Middle frontal gyrus (tissue), 1 donor: ENCODE data around the gene LAMA5.

ENCODE experiments used
- DNase-seq: peaks from one replicate; pipeline ENCODE4 v3.0.0-alpha.2; 2015; ENCODE audit warnings: low spot score; ENCODE audit errors: extremely low spot score

LAMA5 gene

DNA sequence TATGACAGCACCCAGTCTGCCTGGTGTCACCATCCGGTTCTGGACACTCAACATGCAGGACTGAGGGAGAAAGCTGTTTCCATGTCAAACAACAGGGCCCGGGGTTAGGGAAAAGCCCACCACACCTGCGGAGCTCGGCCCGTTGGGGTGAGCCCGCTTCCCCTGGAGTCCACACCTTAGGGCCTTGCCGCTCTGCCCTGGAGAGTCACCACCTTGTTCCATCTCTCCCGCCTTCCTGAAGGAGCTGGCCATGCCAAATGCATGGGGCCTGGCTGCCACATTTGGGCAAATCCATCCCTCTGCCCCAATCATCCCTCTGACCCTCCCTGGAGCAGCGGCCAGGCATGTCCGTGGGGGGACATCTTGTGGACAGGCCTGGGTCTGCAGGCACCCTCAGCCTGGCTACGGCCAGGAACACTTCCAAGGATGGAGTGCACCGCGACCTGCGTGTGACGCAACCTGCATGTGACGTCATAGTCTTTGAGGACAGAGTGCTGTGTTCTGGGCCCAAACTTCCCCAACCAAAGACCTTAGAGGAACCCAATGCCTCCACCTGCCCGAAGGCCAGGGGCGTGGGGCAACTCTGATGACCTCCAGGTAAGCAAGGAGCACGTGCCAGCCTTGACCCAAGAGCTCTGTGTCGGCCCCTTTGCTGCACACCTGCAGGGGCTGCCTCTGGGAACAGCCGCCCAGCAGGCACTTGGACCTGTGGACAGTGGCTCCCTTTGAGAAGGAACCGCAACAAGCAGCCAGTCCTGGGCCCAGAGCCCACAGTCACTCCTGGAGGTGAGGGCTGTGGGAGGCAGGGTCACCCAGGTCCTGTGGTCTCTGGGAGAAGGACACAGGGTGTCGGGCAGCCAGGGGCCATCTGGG is 38.2 kb upstream of the LAMA5 start:
- no peak for DNase-seq

DNA sequence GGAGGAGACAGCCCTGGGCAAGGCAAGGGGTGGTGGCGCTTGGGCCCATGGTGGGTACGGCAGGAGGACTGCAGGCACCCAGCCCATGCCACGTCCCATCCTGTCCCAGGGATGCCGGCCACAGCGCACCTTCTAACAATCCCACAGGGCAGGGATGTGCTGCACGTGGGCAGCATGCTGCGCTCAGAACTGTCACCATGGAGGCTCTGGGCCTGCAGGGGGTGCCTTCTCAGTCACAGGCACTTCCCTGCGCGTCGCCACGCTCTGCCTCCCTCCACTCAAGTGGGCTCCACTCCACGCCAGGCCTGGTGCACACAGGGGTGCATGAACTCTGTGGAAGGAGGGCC is 37.6 kb upstream of the LAMA5 start:
- DNase-seq, result no peak

- DNase-seq, result no peak
These were observed 37.1 kb upstream of the LAMA5 start for GRCh38 chr20:62404112-62404665.

GRCh38 chr20:62403331-62403730 is 36.2 kb upstream of the LAMA5 start:
- no peak for DNase-seq

DNA sequence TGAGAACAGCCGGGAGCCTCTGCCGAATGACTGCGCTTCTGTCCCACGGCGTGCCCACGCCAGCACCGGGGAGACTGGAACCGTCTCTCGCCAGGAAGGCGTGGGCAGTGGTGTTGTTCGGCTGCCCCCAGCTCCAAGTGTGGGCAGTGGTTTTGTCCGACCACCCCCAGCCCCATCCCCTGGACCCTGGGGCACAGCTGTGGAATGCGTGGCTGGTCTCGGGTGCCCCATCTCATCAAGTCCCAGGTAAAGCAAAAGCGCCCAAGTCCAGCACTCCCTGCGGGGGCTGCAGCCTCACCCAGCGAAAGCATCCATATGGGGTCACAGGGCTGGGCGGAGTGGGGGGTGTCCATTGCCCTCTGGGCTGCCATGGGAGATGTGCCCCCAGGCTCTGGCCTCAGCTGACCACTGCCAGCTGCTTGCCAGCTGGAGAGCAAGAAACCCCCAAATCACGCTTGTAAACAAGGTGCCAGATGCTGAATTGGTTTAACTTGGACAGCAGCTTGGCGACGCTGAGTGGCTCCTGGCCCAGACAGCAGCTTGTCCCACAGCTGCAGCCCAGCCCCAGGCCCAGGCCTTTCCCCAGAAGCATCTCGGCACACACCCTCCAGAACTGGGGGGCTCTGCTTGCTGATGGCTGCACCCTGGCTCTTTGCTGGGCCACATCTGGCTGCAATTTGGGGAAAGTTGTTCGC is 35.5 kb upstream of the LAMA5 start:
- DNase-seq, result no peak

DNA sequence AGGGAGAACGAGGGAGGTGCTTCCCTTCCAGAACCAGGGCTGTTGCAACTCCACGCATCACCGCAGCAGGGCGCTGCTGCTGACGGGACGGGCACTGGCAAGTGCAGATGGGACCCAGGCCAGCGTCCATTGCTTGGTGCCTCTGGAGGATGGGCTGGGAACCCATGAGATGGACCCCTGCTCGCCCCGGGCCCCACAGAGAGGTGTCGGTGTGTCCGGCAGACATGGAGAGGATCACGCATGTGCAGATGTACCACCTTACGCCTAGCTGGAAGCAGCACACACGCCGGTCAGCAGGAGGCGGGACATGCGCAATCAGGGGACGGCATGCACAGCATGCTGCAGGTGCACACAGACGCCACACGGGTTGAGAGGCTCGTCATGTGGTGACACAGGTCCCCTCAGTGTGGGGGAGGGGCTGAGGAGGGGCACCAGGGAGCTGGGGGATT is 34.2 kb upstream of the LAMA5 start:
- no peak for DNase-seq

GRCh38 chr20:62400541-62400940 is 33.4 kb upstream of the LAMA5 start:
- no peak for DNase-seq

- no peak for DNase-seq
These were observed 32.9 kb upstream of the LAMA5 start for GRCh38 chr20:62400021-62400420.

GRCh38 chr20:62398120-62398821 is 31.2 kb upstream of the LAMA5 start:
- no peak for DNase-seq

GRCh38 chr20:62396367-62397239 is 29.5 kb upstream of the LAMA5 start:
- DNase-seq, result no peak

- no peak for DNase-seq
These were observed 28.5 kb upstream of the LAMA5 start for GRCh38 chr20:62395311-62396242.

DNA sequence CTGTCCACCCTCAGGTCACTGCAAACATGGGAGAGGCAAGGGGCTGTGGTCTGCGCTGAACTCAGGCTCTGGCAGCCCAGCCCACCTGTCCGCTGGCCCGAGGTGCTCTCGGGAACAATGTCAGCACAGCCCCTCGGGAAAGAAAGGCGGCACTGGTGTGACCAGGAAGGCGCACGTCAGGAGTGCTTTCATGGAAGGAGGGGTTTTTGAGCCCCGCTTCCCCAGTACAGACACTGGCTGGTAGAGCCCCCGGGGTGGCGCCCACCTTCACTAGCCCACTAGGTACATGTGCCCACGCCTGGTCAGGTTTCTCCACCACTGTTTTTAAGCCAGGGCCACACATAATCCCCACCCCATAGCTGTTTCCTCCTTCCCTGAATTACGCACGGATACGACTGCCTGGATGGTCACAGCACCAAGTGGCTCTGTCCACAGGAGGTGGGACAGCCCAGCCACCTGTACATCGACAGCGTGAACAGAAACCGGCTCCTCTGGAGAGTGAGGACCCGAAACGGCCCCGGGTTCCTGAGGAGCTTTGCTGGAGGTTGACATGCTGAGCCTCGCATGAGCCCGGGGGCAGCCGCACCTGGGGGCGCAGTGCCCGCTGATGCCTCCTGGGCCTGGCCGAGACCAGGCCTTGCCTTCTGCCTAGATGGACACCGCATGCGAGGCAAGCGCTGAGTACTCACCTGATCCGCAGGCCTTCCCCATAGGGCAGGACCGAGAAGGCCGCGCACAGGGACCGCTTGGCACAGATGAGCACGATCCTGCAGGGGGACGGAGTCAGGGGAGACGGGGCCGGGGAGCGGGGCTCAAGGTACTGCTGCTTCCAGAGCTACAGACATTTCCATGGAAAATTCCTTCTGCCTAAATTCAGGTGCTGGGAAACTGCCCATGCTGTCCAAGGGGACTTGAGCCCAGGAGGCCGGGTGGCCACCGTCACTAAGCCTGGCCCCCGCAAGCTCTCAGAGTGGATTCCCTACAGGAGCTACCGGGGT is 27.4 kb upstream of the LAMA5 start:
- DNase-seq, result no peak

DNA sequence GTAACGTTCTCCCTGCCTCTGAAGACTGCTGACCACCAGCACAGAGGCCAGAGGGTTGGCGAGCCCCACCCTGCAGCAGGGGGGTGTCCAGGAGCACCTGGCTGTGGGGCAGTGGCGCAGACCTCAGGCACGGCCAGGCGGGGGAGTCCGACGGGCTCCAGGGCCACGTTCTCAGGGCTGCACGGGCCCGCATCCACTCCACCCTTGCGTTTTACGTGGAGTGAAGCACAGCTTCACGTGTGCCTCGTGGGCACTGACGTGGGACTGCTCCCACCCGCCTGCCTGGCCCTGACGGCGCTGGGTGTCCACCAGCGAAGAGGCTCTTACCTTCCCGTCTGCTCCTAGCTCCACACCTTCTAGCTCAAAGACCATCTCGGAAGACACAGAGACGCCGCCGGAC is 26.7 kb upstream of the LAMA5 start:
- no peak for DNase-seq

GRCh38 chr20:62393335-62393665 is 26.2 kb upstream of the LAMA5 start:
- no peak for DNase-seq

DNA sequence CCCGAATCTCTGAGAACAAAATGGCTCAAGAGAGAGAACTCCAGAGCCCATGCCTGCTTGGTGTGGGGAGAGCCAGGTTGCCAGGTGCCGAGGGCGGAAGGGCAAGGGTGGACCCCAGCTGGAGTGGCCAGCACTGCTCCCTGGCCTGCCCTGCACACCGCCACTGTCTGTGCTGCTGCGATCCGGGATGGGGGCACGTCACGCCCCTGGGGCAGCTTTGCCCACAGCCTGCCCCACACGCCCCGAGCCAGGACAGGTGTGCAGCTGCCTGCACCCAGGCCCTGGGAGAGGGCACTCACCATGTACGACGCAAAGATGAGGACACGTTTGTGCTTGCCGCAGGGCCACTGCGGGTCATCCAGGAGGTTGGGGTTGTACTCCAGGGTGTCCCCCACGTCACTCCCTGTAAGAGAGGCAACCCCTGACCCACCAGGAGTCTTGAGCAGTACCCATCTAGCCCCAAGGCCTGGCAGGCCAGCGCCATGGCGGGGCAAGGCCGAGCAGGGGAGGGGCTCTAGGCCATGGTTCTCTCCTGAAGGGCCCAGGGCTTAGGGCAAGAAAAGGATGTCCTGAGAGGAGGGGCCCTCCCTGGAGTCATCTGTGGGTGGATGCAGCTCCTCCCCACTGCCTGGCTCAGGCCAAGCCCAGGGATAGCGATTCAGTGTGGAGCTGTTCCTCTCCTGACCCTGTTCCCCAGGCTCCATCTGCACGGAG is 25.7 kb upstream of the LAMA5 start:
- no peak for DNase-seq

- no peak for DNase-seq
These were observed 24.9 kb upstream of the LAMA5 start for GRCh38 chr20:62392077-62392418.

DNA sequence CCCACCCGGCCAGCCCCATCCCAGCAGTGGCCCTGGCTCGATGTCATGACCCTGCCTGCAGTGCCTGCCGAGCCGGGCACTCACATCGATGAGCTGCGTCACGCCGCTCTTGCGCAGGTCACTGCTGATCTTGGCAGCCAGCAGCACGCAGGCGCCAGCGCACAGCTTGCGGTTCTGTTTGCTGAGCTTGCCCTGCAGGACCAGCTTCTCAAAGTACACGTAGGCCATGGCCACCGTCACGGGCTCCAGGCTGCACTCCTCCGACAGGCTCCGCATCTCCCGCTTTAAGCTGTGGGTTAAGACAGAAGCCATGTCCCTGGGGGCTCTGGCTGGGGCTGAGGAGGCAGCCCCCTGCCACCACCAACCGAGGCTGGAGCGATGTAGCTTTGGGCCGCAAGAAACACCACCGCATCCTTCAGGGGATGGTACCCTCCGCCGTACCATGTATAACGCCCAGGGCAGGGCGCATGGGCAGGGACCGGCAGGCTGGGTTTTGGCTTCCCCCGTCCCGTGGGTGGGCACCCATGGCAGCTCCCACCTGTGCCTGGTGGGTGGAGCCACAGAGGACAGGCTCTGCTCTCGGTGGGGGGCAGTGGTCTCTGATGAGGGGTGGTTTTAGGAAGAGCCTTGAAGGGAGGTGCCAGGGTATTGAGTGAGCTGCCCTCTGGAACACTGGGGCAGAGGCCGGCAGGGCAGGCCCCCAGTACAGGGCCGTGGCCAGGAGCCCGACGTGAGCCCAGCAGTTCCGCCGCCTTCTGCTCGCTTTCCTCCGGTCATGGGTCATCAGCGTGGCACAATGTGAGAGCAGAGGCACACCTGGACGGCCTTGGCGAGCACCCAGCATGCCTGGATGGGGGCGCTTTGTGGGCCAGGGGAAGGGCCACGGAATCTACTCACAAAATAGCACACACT is 24.3 kb upstream of the LAMA5 start:
- no peak for DNase-seq
